IPS-NIHi7 (cell line): ENCODE measurements around the gene ADARB2.
"Not testable (repeated sequence)": the region's sequence is repeated elsewhere in the genome, so short reads cannot be mapped to it uniquely, and the experiment has no call there.

Experiments
- DNase-seq: peaks from one replicate; pipeline ENCODE4 v3.0.0; 2012; ENCODE audit warnings: mixed read lengths; ENCODE audit errors: extremely low spot score

Gene ADARB2

GRCh38 chr10:1398626-1399410 is 338.5 kb downstream of the ADARB2 start:
- DNase-seq: no peak

GRCh38 chr10:1398116-1398515 is 339.2 kb downstream of the ADARB2 start:
- not testable (repeated sequence) for DNase-seq

- DNase-seq: no peak
Measured at GRCh38 chr10:1396297-1396635, 341.1 kb downstream of the ADARB2 start.

- no peak for DNase-seq
Measured at GRCh38 chr10:1395481-1396296, 341.6 kb downstream of the ADARB2 start.

- no peak for DNase-seq
Measured at GRCh38 chr10:1395025-1395480, 342.3 kb downstream of the ADARB2 start.

- DNase-seq: no peak
Measured at GRCh38 chr10:1394155-1394912, 343.0 kb downstream of the ADARB2 start.

GRCh38 chr10:1393481-1393880 is 343.8 kb downstream of the ADARB2 start:
- no peak for DNase-seq

GRCh38 chr10:1392127-1392526 is 345.2 kb downstream of the ADARB2 start:
- no peak for DNase-seq

- no peak for DNase-seq
Measured at GRCh38 chr10:1390200-1390599, 347.1 kb downstream of the ADARB2 start.

GRCh38 chr10:1384026-1384425 is 353.3 kb downstream of the ADARB2 start:
- DNase-seq: no peak

- DNase-seq: no peak
Measured at GRCh38 chr10:1382711-1383110, 354.6 kb downstream of the ADARB2 start.

- DNase-seq: no peak
Measured at GRCh38 chr10:1381339-1381738, 356.0 kb downstream of the ADARB2 start.

- no peak for DNase-seq
Measured at GRCh38 chr10:1380088-1380671, 357.1 kb downstream of the ADARB2 start.

GRCh38 chr10:1379601-1380000 is 357.7 kb downstream of the ADARB2 start:
- DNase-seq: peak; percentile 73

GRCh38 chr10:1378473-1378872 is 358.9 kb downstream of the ADARB2 start:
- no peak for DNase-seq

- no peak for DNase-seq
Measured at GRCh38 chr10:1377740-1378397, 359.5 kb downstream of the ADARB2 start.

GRCh38 chr10:1377231-1377630 is 360.1 kb downstream of the ADARB2 start:
- no peak for DNase-seq

- DNase-seq: peak; percentile 5
Measured at GRCh38 chr10:1376384-1376945, 360.9 kb downstream of the ADARB2 start.

- peak; percentile 1 for DNase-seq
Measured at GRCh38 chr10:1375346-1376170, 361.8 kb downstream of the ADARB2 start.
